IPS DF 6.9 (cell line): Measurements from ENCODE around the gene RNASE7.

ENCODE experiments used
- DNase-seq: peaks from one replicate; pipeline ENCODE4 v3.0.0-alpha.2; 2013; ENCODE audit warnings: low read depth, low spot score
- H3K27ac ChIP-seq: one replicate; pipeline ENCODE4 v1.5.1; 2013; ENCODE audit warnings: low read length, control low read depth
- H3K27me3 ChIP-seq: 2 replicates; pipeline ENCODE4 v1.6.1; 2013; ENCODE audit warnings: mild to moderate bottlenecking, low read length; ENCODE audit not compliant: control insufficient read depth, insufficient read depth
- H3K36me3 ChIP-seq: 2 replicates; pipeline ENCODE4 v1.6.1; 2013; ENCODE audit warnings: low read length; ENCODE audit not compliant: control insufficient read depth, insufficient read depth
- H3K4me1 ChIP-seq: 2 replicates; pipeline ENCODE4 v1.6.1; 2013; ENCODE audit warnings: low read length; ENCODE audit not compliant: control insufficient read depth, insufficient read depth
- H3K4me3 ChIP-seq: 2 replicates; pipeline ENCODE4 v1.5.1; 2013; ENCODE audit warnings: mild to moderate bottlenecking, low read length
- H3K9me3 ChIP-seq: 2 replicates; pipeline ENCODE4 v1.6.1; 2013; ENCODE audit warnings: low read length, inconsistent platforms; ENCODE audit not compliant: control insufficient read depth, insufficient read depth
- WGBS: extraction: QIAGEN DNeasy Blood & Tissue Kit; methylation state at CpG from one replicate; pipeline ENCODE4 v1.1.7; 2013; ENCODE audit warnings: mixed read lengths, missing lambda C conversion rate; ENCODE audit not compliant: insufficient read length, insufficient coverage; 5-methylcytosine and 5-hydroxymethylcytosine counted together

Gene RNASE7

DNA sequence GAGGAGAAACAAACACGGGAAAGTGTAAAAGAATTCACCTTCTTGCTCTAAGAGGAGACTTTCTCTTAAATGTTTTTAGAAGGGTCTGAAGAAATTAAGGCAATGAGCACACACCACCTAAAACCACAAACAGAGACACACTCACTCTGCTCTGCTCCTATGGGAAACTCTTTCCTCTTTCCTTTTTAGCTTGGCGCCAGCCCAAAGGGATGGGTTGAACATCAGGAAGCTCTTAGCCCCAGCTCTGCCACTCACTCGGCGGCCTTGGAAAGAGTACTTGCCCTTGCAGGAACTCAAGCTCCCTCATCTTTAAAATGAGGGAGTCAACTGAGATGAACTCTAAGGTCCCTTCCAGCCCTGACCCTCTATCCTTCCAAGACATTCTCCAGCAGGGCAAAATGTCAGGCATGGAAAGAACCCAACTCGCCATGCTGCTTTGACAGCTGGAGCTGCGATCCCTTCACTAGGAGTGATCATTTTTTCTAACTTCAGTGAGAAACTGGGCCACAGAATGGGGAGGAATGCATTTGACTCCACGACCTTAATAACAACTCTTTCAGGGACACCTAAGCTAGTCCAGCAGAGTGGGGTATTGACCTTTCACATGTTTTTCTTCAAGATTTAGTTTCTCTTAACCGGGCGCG lies 14.5 kb downstream of the RNASE7 start:
- no peaks in the 10 kb centered on the region for H3K27me3 ChIP-seq
- no peak overlapping the region for H3K27ac ChIP-seq
- no peaks in the 10 kb centered on the region for H3K36me3 ChIP-seq
- H3K9me3 ChIP-seq = no peaks in the 10 kb centered on the region
- no peak overlapping the region for H3K4me3 ChIP-seq
- no peak for DNase-seq
- no CpG with 5 or more reads among the region's 10 CpGs for WGBS
- H3K4me1 ChIP-seq = 0 out of 2 replicates have a peak, but pooled peaks cover 1% of the 10 kb centered on the region

- no peak within 1 kb of the TSS for H3K4me3 ChIP-seq
- no peak for DNase-seq
- no peaks in the 10 kb centered on the region for H3K9me3 ChIP-seq
- H3K4me1 ChIP-seq = 0 out of 2 replicates have a peak, but pooled peaks cover 1% of the 10 kb centered on the region
- H3K36me3 ChIP-seq = no peaks in the 10 kb centered on the region
- no peak within 1 kb of the TSS for H3K27ac ChIP-seq
- WGBS = no CpG with 5 or more reads among the region's 8 CpGs
- no peaks in the 10 kb centered on the region for H3K27me3 ChIP-seq
Measured at GRCh38 chr14:21057803-21058675, 15.9 kb downstream of the RNASE7 start, which contains the start of gene RNASE8. RNASE8 (plus strand) TSS chr14:21057822; CDS start chr14:21057893, 71 bp downstream.

- H3K27me3 ChIP-seq = no peaks in the 10 kb centered on the region
- no peaks in the 10 kb centered on the region for H3K36me3 ChIP-seq
- H3K4me3 ChIP-seq = no peak overlapping the region
- WGBS = no CpG with 5 or more reads among the region's 5 CpGs
- 0 out of 2 replicates have a peak, but pooled peaks cover 1% of the 10 kb centered on the region for H3K4me1 ChIP-seq
- no peaks in the 10 kb centered on the region for H3K9me3 ChIP-seq
- no peak overlapping the region for H3K27ac ChIP-seq
- no peak for DNase-seq
Measured at GRCh38 chr14:21058903-21059302, 16.7 kb downstream of the RNASE7 start.

GRCh38 chr14:21059842-21060613 lies 17.9 kb downstream of the RNASE7 start:
- Histone ChIP-seq H3K27ac (no peak overlapping the region), H3K9me3 (no peaks in the 10 kb centered on the region)
- no CpG with 5 or more reads among the region's 8 CpGs for WGBS

DNA sequence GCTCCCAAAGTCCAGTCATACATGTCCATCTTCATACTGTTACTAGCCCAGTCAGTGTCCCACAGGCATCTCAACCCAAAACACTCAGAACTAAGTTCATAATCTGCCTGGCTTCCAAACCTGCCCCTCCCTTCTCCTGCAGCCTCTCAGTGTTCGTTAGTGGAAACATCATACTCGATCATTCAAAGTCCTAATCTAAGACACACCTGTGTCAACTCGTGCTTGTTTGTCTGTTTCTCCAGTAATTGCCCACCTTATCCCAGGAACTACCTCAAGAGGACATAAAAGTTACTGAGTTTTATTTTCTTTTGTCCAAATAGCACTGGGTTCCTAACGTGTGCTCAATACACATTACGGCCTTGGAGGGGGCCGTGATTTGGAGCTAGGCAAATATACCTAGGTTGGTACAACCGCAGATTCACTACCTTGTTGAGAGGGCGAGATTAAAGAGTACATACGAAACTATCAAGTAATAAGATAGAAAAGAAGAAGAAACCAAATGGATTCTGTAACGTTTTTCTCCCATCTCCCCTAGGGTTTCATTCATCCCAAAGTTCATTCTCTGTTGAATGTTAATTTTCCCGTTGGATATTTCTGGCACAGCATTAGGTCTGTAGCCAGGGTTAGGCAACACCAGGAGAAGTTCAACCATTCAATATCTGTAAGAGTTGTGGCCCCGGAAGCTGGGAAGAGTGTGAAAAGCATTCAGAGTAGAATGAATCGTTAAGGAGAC lies 18.6 kb downstream of the RNASE7 start:
- H3K27me3 ChIP-seq = no peaks in the 10 kb centered on the region
- WGBS = no CpG with 5 or more reads among the region's 13 CpGs
- no peaks in the 10 kb centered on the region for H3K9me3 ChIP-seq
- DNase-seq = no peak
- no peak overlapping the region for H3K4me3 ChIP-seq
- H3K27ac ChIP-seq = no peak overlapping the region
- 0 out of 2 replicates have a peak, but pooled peaks cover under 1% of the 10 kb centered on the region for H3K4me1 ChIP-seq
- no peaks in the 10 kb centered on the region for H3K36me3 ChIP-seq

More at GRCh38 chr14:21059842-21060613, 17.9 kb downstream of the RNASE7 start:
- no peak overlapping the region for H3K4me3 ChIP-seq
- H3K36me3 ChIP-seq = no peaks in the 10 kb centered on the region
- H3K27me3 ChIP-seq = no peaks in the 10 kb centered on the region
- no peak for DNase-seq
- H3K4me1 ChIP-seq = 0 out of 2 replicates have a peak, but pooled peaks cover 1% of the 10 kb centered on the region

DNA sequence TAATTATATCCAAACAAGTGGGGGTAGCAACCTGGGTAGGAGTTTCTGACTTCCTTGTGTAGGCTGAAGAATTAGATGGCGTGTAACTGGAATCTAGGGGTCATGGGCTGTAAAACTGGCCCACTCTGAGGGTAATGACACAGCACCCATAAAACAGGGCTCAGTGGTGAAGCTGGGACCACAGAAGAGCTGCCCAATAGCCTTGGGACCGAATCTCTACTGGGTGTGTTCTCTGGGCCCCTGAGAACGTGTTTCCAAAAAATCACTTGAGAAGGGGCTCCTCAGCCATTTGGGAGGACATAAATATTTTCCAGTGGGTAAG lies 19.1 kb downstream of the RNASE7 start:
- Histone ChIP-seq H3K36me3 (no peaks in the 10 kb centered on the region), H3K27me3 (no peaks in the 10 kb centered on the region), H3K4me1 (no peaks in the 10 kb centered on the region), H3K4me3 (no peak overlapping the region), H3K27ac (no peak overlapping the region), H3K9me3 (no peaks in the 10 kb centered on the region)
- WGBS = no CpG with 5 or more reads among the region's 3 CpGs
- DNase-seq = no peak

- no peak for DNase-seq
- H3K4me1 ChIP-seq = no peaks in the 10 kb centered on the region
- H3K36me3 ChIP-seq = no peaks in the 10 kb centered on the region
- H3K9me3 ChIP-seq = no peaks in the 10 kb centered on the region
- no peaks in the 10 kb centered on the region for H3K27me3 ChIP-seq
- WGBS = no CpG with 5 or more reads among the region's 3 CpGs
- H3K4me3 ChIP-seq = no peak overlapping the region
- H3K27ac ChIP-seq = no peak overlapping the region
Measured at GRCh38 chr14:21063479-21063878, 21.3 kb downstream of the RNASE7 start.

GRCh38 chr14:21066882-21067502 lies 24.8 kb downstream of the RNASE7 start:
- no peak overlapping the region for H3K4me3 ChIP-seq
- no peak overlapping the region for H3K27ac ChIP-seq
- no peaks in the 10 kb centered on the region; the same call in 1 of the 2 replicates for H3K27me3 ChIP-seq
- no CpG with 5 or more reads among the region's 7 CpGs for WGBS
- H3K9me3 ChIP-seq = no peaks in the 10 kb centered on the region
- no peaks in the 10 kb centered on the region for H3K36me3 ChIP-seq
- DNase-seq = no peak
- no peaks in the 10 kb centered on the region for H3K4me1 ChIP-seq

DNA sequence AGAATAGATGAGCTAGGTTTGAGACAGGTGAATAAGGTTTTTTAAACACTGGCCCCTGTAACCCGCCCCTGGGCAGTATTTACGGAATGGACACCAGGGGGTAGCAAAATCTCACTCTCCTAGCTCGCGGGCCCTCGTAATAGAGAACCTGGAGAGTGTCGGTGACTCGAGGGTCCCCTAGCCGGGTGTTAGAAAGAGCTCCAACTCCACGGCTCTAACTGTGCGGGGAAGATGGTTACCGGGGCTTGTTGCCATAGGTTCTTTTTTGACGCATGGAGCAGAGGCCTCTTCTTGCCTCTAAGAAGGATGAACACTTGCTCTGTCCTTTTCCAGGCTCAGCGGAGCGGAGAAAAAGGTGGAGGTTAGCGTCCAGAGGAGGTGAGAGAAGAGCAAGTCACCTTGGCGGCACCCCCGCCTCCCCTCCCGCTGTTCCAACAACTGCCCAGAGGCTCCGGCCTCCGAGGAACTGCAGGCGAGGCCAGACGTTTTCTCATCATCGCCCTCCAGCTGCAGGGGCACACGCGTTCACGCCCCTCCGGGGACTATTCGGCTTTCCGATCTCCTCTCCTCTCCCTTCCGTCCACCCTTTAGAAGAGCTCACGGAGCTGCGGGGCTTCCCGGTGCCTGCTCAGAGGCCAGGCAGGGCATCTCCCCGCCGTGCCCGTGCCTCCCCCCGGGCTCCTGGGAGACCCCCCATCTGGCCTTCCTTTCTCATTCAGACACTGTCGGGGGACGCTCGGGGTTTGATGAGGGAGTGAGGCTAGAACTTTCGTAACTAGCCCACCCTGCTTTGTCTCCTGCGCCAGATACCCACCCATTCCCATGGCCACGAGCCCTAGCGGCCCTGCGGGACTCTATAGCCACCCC lies 26.6 kb downstream of the RNASE7 start:
- Histone ChIP-seq H3K4me1 (peaks cover 4% of the 10 kb centered on the region; the same call in 1 of the 2 replicates), H3K4me3 (peak overlapping the region; percentile 77), H3K9me3 (no peaks in the 10 kb centered on the region), H3K27ac (no peak overlapping the region), H3K36me3 (peaks cover 5% of the 10 kb centered on the region; the same call in 1 of the 2 replicates), H3K27me3 (no peaks in the 10 kb centered on the region; the same call in 1 of the 2 replicates)
- DNase-seq = no peak
- WGBS = no CpG with 5 or more reads among the region's 45 CpGs
